Measurements from ENCODE around the gene SLC8A2.

DNA sequence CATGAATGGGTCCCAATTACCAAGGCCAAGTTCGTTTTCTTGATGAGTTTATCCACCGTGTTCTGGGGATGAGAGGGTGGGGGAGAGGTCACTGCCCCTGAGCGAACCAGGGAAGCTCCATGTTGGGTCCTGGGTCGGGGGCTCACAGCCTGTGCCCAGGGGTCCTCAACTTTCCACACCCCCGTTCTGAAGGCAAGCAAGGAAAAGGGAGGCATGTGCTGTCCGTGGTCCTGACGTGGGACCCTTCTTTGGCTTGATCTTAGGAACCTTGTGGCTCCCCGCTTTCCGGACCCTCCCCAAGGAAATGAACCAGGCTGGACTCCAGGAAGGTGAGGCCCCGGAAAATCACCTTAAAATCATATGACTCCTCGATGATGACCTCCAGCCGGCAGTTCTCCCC, 34.2 kb downstream of the SLC8A2 start:
- TF ChIP-seq EP300 (IDR thresholded peaks at IDR 0.05) (no peak), POLR2A (IDR thresholded peaks at IDR 0.05; ENCODE audit: low read depth) (no peak)
- TF ChIP-seq, protein P1, sequence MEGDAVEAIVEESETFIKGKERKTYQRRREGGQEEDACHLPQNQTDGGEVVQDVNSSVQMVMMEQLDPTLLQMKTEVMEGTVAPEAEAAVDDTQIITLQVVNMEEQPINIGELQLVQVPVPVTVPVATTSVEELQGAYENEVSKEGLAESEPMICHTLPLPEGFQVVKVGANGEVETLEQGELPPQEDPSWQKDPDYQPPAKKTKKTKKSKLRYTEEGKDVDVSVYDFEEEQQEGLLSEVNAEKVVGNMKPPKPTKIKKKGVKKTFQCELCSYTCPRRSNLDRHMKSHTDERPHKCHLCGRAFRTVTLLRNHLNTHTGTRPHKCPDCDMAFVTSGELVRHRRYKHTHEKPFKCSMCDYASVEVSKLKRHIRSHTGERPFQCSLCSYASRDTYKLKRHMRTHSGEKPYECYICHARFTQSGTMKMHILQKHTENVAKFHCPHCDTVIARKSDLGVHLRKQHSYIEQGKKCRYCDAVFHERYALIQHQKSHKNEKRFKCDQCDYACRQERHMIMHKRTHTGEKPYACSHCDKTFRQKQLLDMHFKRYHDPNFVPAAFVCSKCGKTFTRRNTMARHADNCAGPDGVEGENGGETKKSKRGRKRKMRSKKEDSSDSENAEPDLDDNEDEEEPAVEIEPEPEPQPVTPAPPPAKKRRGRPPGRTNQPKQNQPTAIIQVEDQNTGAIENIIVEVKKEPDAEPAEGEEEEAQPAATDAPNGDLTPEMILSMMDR (IDR thresholded peaks at IDR 0.05) = no peak
